Activated CD4-positive, CD25-positive, alpha-beta regulatory T cell treated with anti-CD3 and anti-CD28 coated beads, Interleukin-2, amount 50 U/mL, for 24 hours (primary cell): ENCODE data around the gene ARHGEF6.
"Not testable (repeated sequence)": the region's sequence is repeated elsewhere in the genome, so short reads cannot be mapped to it uniquely, and the experiment has no call there.

Experiments used
- ATAC-seq, 2 donors: fragments of 150-1000 bp; cut with Tn5 transposase; one replicate each; pipeline ENCODE4 v1.10.0; 2021; ENCODE audit warnings: mild to moderate bottlenecking in 1 of 2, moderate library complexity in 1 of 2

ARHGEF6 gene

GRCh38 chrX:136781180-136781797 lies 557 bp upstream of the ARHGEF6 start:
- ATAC-seq: no peak

- no peak for ATAC-seq
Measured at GRCh38 chrX:136780241-136780640, 491 bp downstream of the ARHGEF6 start.

GRCh38 chrX:136779346-136779781 lies 1.4 kb downstream of the ARHGEF6 start:
- peak; percentile 77 to 83 for ATAC-seq

GRCh38 chrX:136778916-136779315 lies 1.8 kb downstream of the ARHGEF6 start:
- no peak for ATAC-seq

- ATAC-seq: no peak
Measured at GRCh38 chrX:136778020-136778419, 2.7 kb downstream of the ARHGEF6 start.

GRCh38 chrX:136773648-136774047 lies 7.1 kb downstream of the ARHGEF6 start:
- ATAC-seq: no peak

- ATAC-seq: not testable (repeated sequence)
Measured at GRCh38 chrX:136771869-136772268, 8.9 kb downstream of the ARHGEF6 start.

- peak; percentile 68 to 83 for ATAC-seq
Measured at GRCh38 chrX:136768469-136769084, 12.2 kb downstream of the ARHGEF6 start.

- peak; percentile 61 to 71 for ATAC-seq
Measured at GRCh38 chrX:136767104-136767941, 13.4 kb downstream of the ARHGEF6 start.

GRCh38 chrX:136766785-136767103 lies 14.0 kb downstream of the ARHGEF6 start:
- no peak for ATAC-seq

GRCh38 chrX:136765821-136766356 lies 14.8 kb downstream of the ARHGEF6 start:
- ATAC-seq: no peak

GRCh38 chrX:136764206-136764605 lies 16.5 kb downstream of the ARHGEF6 start:
- ATAC-seq: no peak

GRCh38 chrX:136762820-136763452 lies 17.8 kb downstream of the ARHGEF6 start:
- peak; percentile 9 to 52 for ATAC-seq

GRCh38 chrX:136761421-136761820 lies 19.3 kb downstream of the ARHGEF6 start:
- no peak for ATAC-seq

GRCh38 chrX:136759968-136760367 lies 20.8 kb downstream of the ARHGEF6 start:
- ATAC-seq: peak; percentile 43 to 63

GRCh38 chrX:136755411-136755810 lies 25.3 kb downstream of the ARHGEF6 start:
- no peak for ATAC-seq

- no peak for ATAC-seq
Measured at GRCh38 chrX:136754651-136755050, 26.1 kb downstream of the ARHGEF6 start.

- ATAC-seq: no peak
Measured at GRCh38 chrX:136752796-136753195, 27.9 kb downstream of the ARHGEF6 start.

- ATAC-seq: no peak
Measured at GRCh38 chrX:136752346-136752745, 28.4 kb downstream of the ARHGEF6 start.

- peak; percentile 72 to 78 for ATAC-seq
Measured at GRCh38 chrX:136750364-136750763, 30.4 kb downstream of the ARHGEF6 start.

- peak; percentile 61 to 71 for ATAC-seq
Measured at GRCh38 chrX:136747003-136747986, 33.4 kb downstream of the ARHGEF6 start.
